K562 (cell line): ENCODE data around the gene TUT1. TPM values are rescaled to one million over a fixed set of nuclear protein-coding genes. Genes with fewer than 3 reads are reported as not detected.

Experiments used
- CHAMP1 ChIP-seq: fragments of 450-650 bp; IDR thresholded peaks from 2 replicates; pipeline ENCODE4 v1.6.1; 2016; ENCODE audit warnings: mild to moderate bottlenecking
- EP400 ChIP-seq: fragments of 450-650 bp; IDR thresholded peaks from 2 replicates; pipeline ENCODE4 v1.6.1; 2017; ENCODE audit warnings: antibody characterized with exemption, mild to moderate bottlenecking, moderate library complexity
- ETS1 ChIP-seq: conservative IDR thresholded peaks from 2 replicates; pipeline ENCODE4 v1.6.1; 2011; ENCODE audit warnings: low read depth, mild to moderate bottlenecking, low read length; ENCODE audit not compliant: control insufficient read depth
- FOXP1 ChIP-seq: sonication (generic); formaldehyde crosslinking; IDR thresholded peaks from 2 replicates; pipeline ENCODE4 v1.8.0; 2022; ENCODE audit warnings: mild to moderate bottlenecking, missing genetic modification reagents
- KAT7 ChIP-seq: sonication (generic); formaldehyde crosslinking; IDR thresholded peaks from 2 replicates; pipeline ENCODE4 v1.8.0; 2022; ENCODE audit warnings: missing genetic modification reagents, mild to moderate bottlenecking, borderline replicate concordance
- MBD2 ChIP-seq: sonication (generic); IDR thresholded peaks from 2 replicates; pipeline ENCODE4 v1.6.1; 2016; ENCODE audit warnings: low read depth, borderline replicate concordance
- NR3C1 ChIP-seq: sonication (generic); formaldehyde crosslinking; IDR thresholded peaks from 2 replicates; pipeline ENCODE4 v1.8.1; 2022; ENCODE audit warnings: missing genetic modification reagents
- PCBP1 ChIP-seq: fragments of 200-400 bp; formaldehyde crosslinking; IDR thresholded peaks from 2 replicates; pipeline ENCODE4 v1.6.1; 2018; ENCODE audit warnings: mild to moderate bottlenecking, low read depth, low read length; ENCODE audit not compliant: poor library complexity, severe bottlenecking
- PURB ChIP-seq: sonication (generic); formaldehyde crosslinking; IDR thresholded peaks from 2 replicates; pipeline ENCODE4 v1.9.0; 2021; ENCODE audit warnings: low read depth, mild to moderate bottlenecking, missing genetic modification reagents
- RBM25 ChIP-seq: fragments of 200-400 bp; formaldehyde crosslinking; IDR thresholded peaks from 2 replicates; pipeline ENCODE4 v1.6.1; 2018; ENCODE audit warnings: low read length, low read depth, moderate library complexity; ENCODE audit not compliant: severe bottlenecking
- RUNX1 ChIP-seq: sonication (generic); IDR thresholded peaks from 2 replicates; pipeline ENCODE4 v1.6.1; 2016; ENCODE audit warnings: antibody characterized with exemption, low read depth
- TAF7 ChIP-seq: fragments of 450-650 bp; IDR thresholded peaks from 2 replicates; pipeline ENCODE4 v1.6.1; 2016; ENCODE audit warnings: missing genetic modification characterization, missing compliant biosample characterization
- ZBTB9 ChIP-seq: fragments of 450-650 bp; formaldehyde crosslinking; IDR thresholded peaks from 2 replicates; pipeline ENCODE4 v1.4.0; 2020; ENCODE audit warnings: mild to moderate bottlenecking, moderate library complexity
- polyA plus RNA-seq, 8 experiments: library from polyadenylated mRNA; depleted of rRNA in 4 of 8; stranded (reverse) in 5 of 8; unstranded in 3 of 8; fragments of >200 nt; fragmentation: Nextera tagmentation in 2 of 8; fragmentation: Illumina TruSeq in 1 of 8; extraction: Ambion mirVana in 2 of 8; extraction: Trizol in 1 of 8; gene quantifications; 2 replicates each; pipeline versions ENCODE4 v1.2.1 to v1.2.3, GENCODE V29; 2011 to 2014; ENCODE audit warnings: inconsistent platforms in 1 of 8, missing spikeins in 1 of 8
- total RNA-seq, 7 experiments: library from RNA; depleted of rRNA in 6 of 7; stranded (reverse); fragments of >200 nt in 6 of 7; fragmentation: Illumina TruSeq in 2 of 7; extraction: Trizol in 2 of 7; gene quantifications; 2 replicates each; pipeline versions ENCODE4 v1.2.1 to v1.2.3, GENCODE V29; 2011 to 2021; ENCODE audit warnings: low replicate concordance in 1 of 7
- TF ChIP-seq, protein P1 (sequence below): fragments of 450-650 bp; IDR thresholded peaks from 2 replicates; pipeline ENCODE4 v1.6.1; 2016; ENCODE audit warnings: borderline replicate concordance
- TF ChIP-seq, protein P2 (sequence below): fragments of 250-450 bp; sonication (Bioruptor Pico); IDR thresholded peaks from 2 replicates; pipeline ENCODE4 v1.5.0; 2021; ENCODE audit warnings: mild to moderate bottlenecking, moderate library complexity

Gene TUT1
- total and polyA plus RNA-seq, 9 of the 15 experiments (the other 6 are each of a cell fraction or from before 2014, with no cell fraction given), result 0.66 to 44.3 (median 15.7) TPM

GRCh38 chr11:62612366-62613290, 21.3 kb upstream of the TUT1 start, which contains the start of the genes EML3 and ROM1 (continued):
- TF ChIP-seq, protein P1, sequence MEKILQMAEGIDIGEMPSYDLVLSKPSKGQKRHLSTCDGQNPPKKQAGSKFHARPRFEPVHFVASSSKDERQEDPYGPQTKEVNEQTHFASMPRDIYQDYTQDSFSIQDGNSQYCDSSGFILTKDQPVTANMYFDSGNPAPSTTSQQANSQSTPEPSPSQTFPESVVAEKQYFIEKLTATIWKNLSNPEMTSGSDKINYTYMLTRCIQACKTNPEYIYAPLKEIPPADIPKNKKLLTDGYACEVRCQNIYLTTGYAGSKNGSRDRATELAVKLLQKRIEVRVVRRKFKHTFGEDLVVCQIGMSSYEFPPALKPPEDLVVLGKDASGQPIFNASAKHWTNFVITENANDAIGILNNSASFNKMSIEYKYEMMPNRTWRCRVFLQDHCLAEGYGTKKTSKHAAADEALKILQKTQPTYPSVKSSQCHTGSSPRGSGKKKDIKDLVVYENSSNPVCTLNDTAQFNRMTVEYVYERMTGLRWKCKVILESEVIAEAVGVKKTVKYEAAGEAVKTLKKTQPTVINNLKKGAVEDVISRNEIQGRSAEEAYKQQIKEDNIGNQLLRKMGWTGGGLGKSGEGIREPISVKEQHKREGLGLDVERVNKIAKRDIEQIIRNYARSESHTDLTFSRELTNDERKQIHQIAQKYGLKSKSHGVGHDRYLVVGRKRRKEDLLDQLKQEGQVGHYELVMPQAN, result no peak
- TF ChIP-seq FOXP1 (CRISPR knock-in tag) (no peak), PURB (no peak), TAF7 (tag) (no peak), ZBTB9 (CRISPR knock-in tag) (peak; percentile 22; the same call in 1 of the 2 replicates), RBM25 (peak; percentile 35), ETS1 (peak; percentile 54; the same call in 1 of the 2 replicates), NR3C1 (CRISPR knock-in tag) (no peak; the same call in 1 of the 2 replicates), RUNX1 (0 out of 2 replicates have a peak, but pooled peaks have one; percentile 71), PCBP1 (peak; percentile 31), MBD2 (0 out of 2 replicates have a peak, but pooled peaks have one; percentile 5), KAT7 (CRISPR knock-in tag) (peak; percentile 76; the same call in 1 of the 2 replicates), EP400 (no peak), CHAMP1 (no peak)
- TF ChIP-seq, protein P2, sequence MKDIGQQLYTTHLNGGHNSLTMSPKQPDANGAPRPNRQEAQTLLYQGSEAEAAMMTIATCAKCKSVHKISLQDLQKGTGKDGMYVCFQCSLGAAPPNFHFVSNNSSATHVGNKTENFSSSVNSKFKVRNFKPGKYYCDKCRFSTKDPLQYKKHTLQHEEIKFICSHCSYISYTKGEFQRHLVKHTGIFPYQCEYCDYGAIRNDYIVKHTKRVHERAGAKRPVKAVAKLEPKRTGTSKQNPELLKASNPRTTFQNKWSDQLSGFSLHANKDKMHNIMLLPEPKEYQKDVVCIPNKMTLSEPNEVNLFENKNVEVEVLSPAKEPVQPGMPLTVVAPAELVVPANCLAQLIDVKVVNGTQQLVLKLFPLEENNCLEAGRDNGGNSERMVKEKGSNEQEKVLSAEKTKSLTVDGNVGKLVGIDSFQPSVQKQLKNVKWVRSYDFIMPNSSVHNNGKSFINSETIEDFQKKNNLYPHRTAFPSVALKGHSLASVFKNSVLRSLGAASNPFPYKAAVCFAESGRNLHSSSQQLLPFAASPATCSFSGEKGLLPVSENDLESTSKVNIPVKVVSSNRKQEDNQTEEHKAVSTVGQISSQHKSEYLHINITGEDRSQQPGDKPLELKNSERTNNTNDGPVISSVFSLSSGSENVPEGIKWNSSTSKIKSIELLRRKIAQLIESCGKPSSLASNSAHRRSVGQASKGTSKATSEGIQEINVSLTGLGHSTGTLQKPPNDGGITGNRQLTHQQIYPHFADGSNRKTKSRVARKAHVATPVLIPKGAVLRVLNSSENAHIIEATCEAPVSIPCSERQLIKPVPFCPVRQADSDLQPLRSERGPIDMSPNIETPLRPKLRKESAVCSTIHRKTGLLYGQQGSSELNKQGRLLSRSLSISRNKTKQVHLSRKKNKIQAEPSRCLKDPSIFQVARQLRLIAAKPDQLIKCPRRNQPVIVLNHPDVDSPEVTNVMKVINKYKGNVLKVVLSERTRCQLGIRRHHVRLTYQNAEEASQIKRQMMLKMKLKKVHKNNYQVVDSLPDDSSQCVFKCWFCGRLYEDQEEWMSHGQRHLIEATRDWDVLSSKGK, result no peak
